Activated T-cell treated with anti-CD3 and anti-CD28 coated beads, Interleukin-2, amount 50 U/mL, for 4 hours (primary cell): ENCODE results near the gene NADK2. TPM values are rescaled to one million over a fixed set of nuclear protein-coding genes. Genes with fewer than 3 reads are reported as not detected.
A peak's percentile ranks its signal among the peaks of the same experiment; 100 is the strongest.
"Not testable (repeated sequence)": the region's sequence is repeated elsewhere in the genome, so short reads cannot be mapped to it uniquely, and the experiment has no call there.

ENCODE experiments used
- ATAC-seq, 2 donors: fragments of 200-7000 bp; cut with Tn5 transposase; one replicate each; pipeline ENCODE4 v1.10.0; 2021
- DNase-seq: peaks from one replicate; pipeline ENCODE4 v3.0.0-alpha.2; 2020
- H3K27me3 Mint-ChIP-seq: one replicate; pipeline ENCODE4 v1.8.0; 2021; ENCODE audit warnings: low read depth, mixed read lengths
- H3K36me3 Mint-ChIP-seq: one replicate; pipeline ENCODE4 v1.8.0; 2022; ENCODE audit warnings: mixed read lengths; ENCODE audit not compliant: insufficient read depth
- H3K4me1 Mint-ChIP-seq: one replicate; pipeline ENCODE4 v1.8.0; 2021; ENCODE audit warnings: low read depth, mixed read lengths
- H3K4me3 Mint-ChIP-seq: one replicate; pipeline ENCODE4 v1.8.0; 2021; ENCODE audit warnings: mild to moderate bottlenecking, moderate library complexity, mixed read lengths
- H3K9me3 Mint-ChIP-seq: one replicate; pipeline ENCODE4 v1.8.0; 2021; ENCODE audit warnings: mixed read lengths
- total RNA-seq, 3 donors: library from RNA; stranded (reverse); gene quantifications; one replicate each; pipeline ENCODE4 v1.2.1, GENCODE V29; 2021

Gene NADK2
- 10 to 100 TPM; 18.9 to 19.5 (median 19.5) TPM for total RNA-seq

DNA sequence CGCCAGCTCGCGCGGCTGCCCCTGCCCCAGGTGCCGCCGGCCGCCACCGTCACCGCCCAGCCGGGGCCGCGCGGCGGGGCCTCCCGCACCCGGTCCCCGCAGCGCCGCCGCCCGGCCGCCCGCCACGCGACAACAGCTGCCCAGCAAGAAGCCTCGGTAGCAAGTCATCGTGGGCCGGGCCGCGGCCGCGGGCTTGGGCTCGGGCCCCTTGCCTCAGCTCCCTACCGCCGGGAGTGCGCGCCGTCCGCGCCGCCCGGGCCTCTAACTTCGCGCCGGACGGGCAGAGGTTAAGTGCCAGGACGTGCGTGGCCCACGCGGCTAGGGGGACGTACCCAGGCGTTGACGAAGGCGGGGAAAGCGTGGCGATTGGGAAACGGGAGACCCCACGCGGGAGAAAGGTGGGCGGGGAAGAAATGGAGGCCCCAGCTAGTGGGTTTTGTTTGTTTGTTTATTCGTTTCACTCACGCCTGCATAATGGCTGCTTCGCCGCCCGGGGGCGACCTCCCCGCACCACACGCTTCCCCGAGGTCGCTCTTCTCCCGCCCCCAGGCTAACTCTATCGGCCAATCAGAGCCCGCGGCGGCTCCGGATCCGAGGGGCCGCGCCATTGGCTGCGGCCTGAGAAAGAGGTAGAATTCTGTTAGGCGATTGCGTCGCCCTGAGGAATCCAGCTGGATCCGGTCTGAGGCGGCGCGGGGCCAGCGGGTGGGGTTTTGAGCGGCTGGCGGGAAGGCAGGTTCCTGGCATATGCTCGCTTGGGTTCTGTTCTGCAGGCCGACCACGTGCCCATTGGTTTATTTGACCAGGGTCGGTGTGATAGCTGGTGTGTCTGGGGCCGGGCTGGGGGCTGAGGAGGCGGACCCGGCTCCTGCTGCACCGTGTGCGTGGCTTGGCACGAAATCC lies at the start of gene NADK2:
Gene NADK2, minus strand, starts transcription at position 295 of the 903 bp plus-strand sequence. Its CDS starts 127 bp downstream, at position 168.
- DNase-seq = peak; percentile 90
- Mint-ChIP-seq H3K9me3 (no peaks in the 10 kb centered on the region), H3K36me3 (no peaks in the 10 kb centered on the region), H3K4me3 (peak within 1 kb of the TSS; percentile 88), H3K27me3 (no peaks in the 10 kb centered on the region), H3K4me1 (peaks cover 45% of the 10 kb centered on the region)
- ATAC-seq = peak; percentile 87 to 88

DNA sequence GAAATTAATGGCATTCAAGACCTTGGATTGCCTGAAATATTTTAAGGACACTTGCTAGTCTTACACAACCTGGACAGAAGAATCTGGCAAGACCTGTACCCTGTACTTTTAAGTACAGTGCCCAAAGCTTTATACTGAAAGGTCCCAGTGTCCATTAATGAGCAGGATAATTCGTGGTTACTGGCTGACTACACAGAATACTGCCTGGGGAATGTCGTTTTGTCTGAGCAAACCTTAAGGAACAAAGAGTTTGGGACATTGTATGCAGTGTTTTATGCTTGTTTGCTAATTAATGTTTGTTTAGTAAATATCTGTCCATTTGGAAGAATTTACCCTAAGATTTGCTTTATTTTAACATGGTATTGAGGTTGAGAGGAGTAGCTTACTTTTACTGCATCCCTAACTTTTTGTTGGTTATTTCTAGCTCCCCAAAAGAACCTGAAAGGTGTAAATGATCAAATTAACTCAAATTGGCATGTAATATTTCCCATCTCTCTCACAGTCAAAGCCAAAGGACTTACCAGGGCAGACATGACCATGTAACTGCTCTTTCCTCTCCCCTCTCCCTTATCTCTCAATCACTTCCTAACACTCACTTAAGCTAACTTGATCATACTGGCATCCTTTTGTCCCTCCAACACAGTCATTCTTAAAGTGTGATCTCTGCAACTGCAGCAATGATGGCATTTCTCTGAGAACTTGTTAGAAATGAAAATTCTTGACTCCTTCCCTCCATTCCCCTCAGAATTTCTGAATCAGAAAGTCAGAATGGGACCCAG lies 44.3 kb upstream of the NADK2 start:
- DNase-seq = no peak
- Mint-ChIP-seq H3K4me3 (no peak overlapping the region), H3K27me3 (peaks cover 5% of the 10 kb centered on the region), H3K36me3 (no peaks in the 10 kb centered on the region), H3K9me3 (no peaks in the 10 kb centered on the region), H3K4me1 (no peaks in the 10 kb centered on the region)
- no peak for ATAC-seq

DNA sequence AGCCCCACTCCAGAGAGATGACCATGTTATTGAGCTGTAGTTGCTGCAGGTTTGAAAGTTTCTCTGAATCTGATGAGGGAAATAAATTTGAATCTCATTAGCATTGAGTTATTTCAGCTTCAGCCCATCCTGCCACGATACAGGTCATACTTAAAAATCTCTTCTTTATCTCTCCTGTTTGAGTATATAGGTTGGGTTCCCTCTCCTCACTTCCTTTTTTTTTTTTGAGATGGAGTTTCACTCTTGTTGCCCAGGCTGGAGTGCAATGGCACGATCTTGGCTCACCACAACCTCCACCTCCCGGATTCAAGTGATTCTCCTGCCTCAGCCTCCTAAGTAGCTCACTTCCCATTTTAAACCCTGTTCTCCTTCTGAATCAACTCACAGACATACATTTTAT lies 42.0 kb upstream of the NADK2 start:
- H3K4me3 Mint-ChIP-seq = not testable (repeated sequence)

GRCh38 chr5:36281626-36282025 lies 39.9 kb upstream of the NADK2 start:
- no peak for ATAC-seq
- Mint-ChIP-seq H3K4me3 (no peak overlapping the region), H3K36me3 (no peaks in the 10 kb centered on the region), H3K9me3 (no peaks in the 10 kb centered on the region), H3K4me1 (no peaks in the 10 kb centered on the region), H3K27me3 (peaks cover 5% of the 10 kb centered on the region)
- DNase-seq = no peak

More for the DNA sequence above, 42.0 kb upstream of the NADK2 start:
- not testable (repeated sequence) for H3K27me3 Mint-ChIP-seq, H3K36me3 Mint-ChIP-seq, DNase-seq, H3K9me3 Mint-ChIP-seq, ATAC-seq, H3K4me1 Mint-ChIP-seq

DNA sequence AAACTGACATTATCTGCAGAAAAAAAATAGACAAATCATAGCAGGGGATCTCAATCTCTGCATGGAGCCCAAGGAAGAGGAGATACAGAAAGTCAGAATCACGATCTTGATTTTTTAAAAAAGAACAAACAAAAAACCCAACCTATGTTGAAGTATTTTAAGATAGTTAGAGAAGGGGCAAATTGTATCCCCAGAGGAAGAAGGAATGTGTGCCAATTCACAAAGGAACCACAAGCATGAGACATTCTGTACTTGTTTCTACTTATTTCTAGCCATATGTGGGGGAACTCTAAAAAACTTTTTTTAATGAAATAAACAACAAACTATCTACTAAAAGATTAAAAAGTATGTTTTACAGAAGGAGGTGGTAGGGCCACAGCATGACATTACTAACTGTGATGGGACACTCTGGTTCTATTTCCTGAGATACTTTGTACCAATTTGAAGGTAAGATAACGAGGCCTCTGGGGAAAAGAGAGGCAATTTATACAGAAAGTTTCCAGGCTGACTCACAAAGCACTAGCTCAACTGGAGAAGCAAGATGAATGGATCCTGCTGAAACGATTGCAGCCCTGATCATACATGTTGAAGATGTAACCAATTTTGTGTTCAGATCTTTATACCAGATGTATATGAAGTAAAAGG lies 37.5 kb upstream of the NADK2 start:
- Mint-ChIP-seq H3K9me3 (no peaks in the 10 kb centered on the region), H3K27me3 (peaks cover 8% of the 10 kb centered on the region), H3K4me1 (no peaks in the 10 kb centered on the region), H3K36me3 (no peaks in the 10 kb centered on the region), H3K4me3 (no peak overlapping the region)
- ATAC-seq = peak in 1 of 2 donors; percentile 25
- DNase-seq = no peak

- no peak overlapping the region for H3K4me3 Mint-ChIP-seq
- no peaks in the 10 kb centered on the region for H3K4me1 Mint-ChIP-seq
- no peaks in the 10 kb centered on the region for H3K9me3 Mint-ChIP-seq
- peaks cover 11% of the 10 kb centered on the region for H3K27me3 Mint-ChIP-seq
- no peaks in the 10 kb centered on the region for H3K36me3 Mint-ChIP-seq
- DNase-seq (no peak), ATAC-seq (peak; percentile 43 to 46)
Observed at GRCh38 chr5:36277521-36278176, 35.9 kb upstream of the NADK2 start.

DNA sequence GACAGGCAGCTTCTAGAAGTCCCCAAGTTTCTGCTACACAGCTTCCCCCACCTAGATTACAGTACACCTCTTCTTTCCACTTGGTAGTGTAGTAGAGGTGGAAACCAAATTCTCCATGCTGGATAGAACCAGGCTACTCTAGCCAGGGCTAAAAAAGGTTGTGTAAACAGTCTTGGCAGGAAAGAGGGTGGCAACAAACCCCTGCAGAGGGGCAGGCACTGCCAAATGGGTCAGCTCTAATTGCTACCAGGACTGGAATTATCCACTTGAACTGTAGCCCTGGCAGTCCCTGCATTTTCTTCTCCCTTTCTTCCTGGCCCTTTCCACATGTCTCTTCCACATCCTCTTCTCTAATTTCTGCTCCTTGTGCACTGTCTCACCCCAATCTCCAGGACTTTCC lies 35.1 kb upstream of the NADK2 start:
- Mint-ChIP-seq H3K9me3 (no peaks in the 10 kb centered on the region), H3K4me1 (no peaks in the 10 kb centered on the region), H3K4me3 (no peak overlapping the region)

GRCh38 chr5:36273809-36274526 lies 32.2 kb upstream of the NADK2 start:
- Mint-ChIP-seq H3K36me3 (no peaks in the 10 kb centered on the region), H3K4me1 (no peaks in the 10 kb centered on the region), H3K9me3 (no peaks in the 10 kb centered on the region), H3K27me3 (peaks cover 14% of the 10 kb centered on the region), H3K4me3 (no peak overlapping the region)
- no peak for ATAC-seq
- DNase-seq = no peak

More for the DNA sequence above, 35.1 kb upstream of the NADK2 start:
- H3K36me3 Mint-ChIP-seq = no peaks in the 10 kb centered on the region
- ATAC-seq (no peak), DNase-seq (no peak)
- H3K27me3 Mint-ChIP-seq = peaks cover 11% of the 10 kb centered on the region

- H3K36me3 Mint-ChIP-seq = no peaks in the 10 kb centered on the region
- no peaks in the 10 kb centered on the region for H3K4me1 Mint-ChIP-seq
- no peaks in the 10 kb centered on the region for H3K9me3 Mint-ChIP-seq
- no peak overlapping the region for H3K4me3 Mint-ChIP-seq
- ATAC-seq (no peak), DNase-seq (no peak)
- peaks cover 16% of the 10 kb centered on the region for H3K27me3 Mint-ChIP-seq
Observed at GRCh38 chr5:36272136-36272690, 30.5 kb upstream of the NADK2 start.

GRCh38 chr5:36270876-36271575 lies 29.3 kb upstream of the NADK2 start:
- no peak for DNase-seq
- H3K36me3 Mint-ChIP-seq = no peaks in the 10 kb centered on the region
- no peak for ATAC-seq
- H3K27me3 Mint-ChIP-seq = peaks cover 20% of the 10 kb centered on the region
- H3K4me3 Mint-ChIP-seq = no peak overlapping the region
- H3K9me3 Mint-ChIP-seq = no peaks in the 10 kb centered on the region
- no peaks in the 10 kb centered on the region for H3K4me1 Mint-ChIP-seq

- no peak overlapping the region for H3K4me3 Mint-ChIP-seq
- ATAC-seq = no peak
- no peak for DNase-seq
- H3K36me3 Mint-ChIP-seq = no peaks in the 10 kb centered on the region
- H3K27me3 Mint-ChIP-seq = peaks cover 22% of the 10 kb centered on the region
- H3K4me1 Mint-ChIP-seq = no peaks in the 10 kb centered on the region
- no peaks in the 10 kb centered on the region for H3K9me3 Mint-ChIP-seq
Observed at GRCh38 chr5:36270175-36270574, 28.4 kb upstream of the NADK2 start.

DNA sequence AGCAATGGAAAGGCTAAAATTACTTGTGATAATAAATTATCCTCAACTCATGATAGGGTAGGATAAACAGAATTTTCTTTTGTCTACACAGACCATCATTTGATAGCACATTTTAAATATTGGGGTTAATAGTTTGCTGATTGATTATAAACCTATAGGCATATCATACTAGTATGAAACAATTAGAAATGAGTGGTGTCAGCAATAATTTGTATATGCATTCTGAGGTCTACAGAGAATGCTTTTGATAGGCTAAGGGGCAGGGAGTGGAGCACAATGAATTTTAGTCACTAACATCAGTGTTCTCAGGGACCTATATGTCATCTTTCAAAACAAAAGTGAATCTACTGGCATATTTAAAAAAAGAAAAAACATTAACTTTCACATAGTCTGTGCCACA lies 27.8 kb upstream of the NADK2 start:
- ATAC-seq (no peak), DNase-seq (no peak)
- H3K36me3 Mint-ChIP-seq = no peaks in the 10 kb centered on the region
- H3K27me3 Mint-ChIP-seq = peaks cover 23% of the 10 kb centered on the region
- no peaks in the 10 kb centered on the region for H3K9me3 Mint-ChIP-seq
- no peak overlapping the region for H3K4me3 Mint-ChIP-seq
- H3K4me1 Mint-ChIP-seq = no peaks in the 10 kb centered on the region

GRCh38 chr5:36267905-36268304 lies 26.2 kb upstream of the NADK2 start:
- Mint-ChIP-seq H3K4me1 (no peaks in the 10 kb centered on the region), H3K36me3 (no peaks in the 10 kb centered on the region), H3K27me3 (peaks cover 16% of the 10 kb centered on the region), H3K4me3 (no peak overlapping the region), H3K9me3 (no peaks in the 10 kb centered on the region)
- no peak for ATAC-seq
- DNase-seq = no peak
